H9 (cell line): Measurements from ENCODE around the gene MICAL2. TPM values are rescaled to one million over a fixed set of nuclear protein-coding genes. Genes with fewer than 3 reads are reported as not detected.

Source experiments
- DNase-seq: peaks from one replicate; pipeline ENCODE4 v3.0.0-alpha.2; 2017
- H2AFZ ChIP-seq: one replicate; pipeline ENCODE4 v1.6.1; 2013; ENCODE audit warnings: mild to moderate bottlenecking, low read length, control low read depth, moderate library complexity
- H2AK5ac ChIP-seq: 2 replicates; pipeline ENCODE4 v1.6.1; 2013; ENCODE audit warnings: low read length, control low read depth, mixed read lengths; ENCODE audit not compliant: insufficient read length
- H2BK120ac ChIP-seq: one replicate; pipeline ENCODE4 v1.6.1; 2013; ENCODE audit warnings: low read depth, mild to moderate bottlenecking, low read length, control low read depth, inconsistent platforms; ENCODE audit not compliant: poor library complexity, severe bottlenecking
- H2BK12ac ChIP-seq: 2 replicates; pipeline ENCODE4 v1.6.1; 2013; ENCODE audit warnings: low read length, control low read depth, mixed read lengths, low read depth; ENCODE audit not compliant: insufficient read length
- H2BK15ac ChIP-seq: 2 replicates; pipeline ENCODE4 v1.6.1; 2013; ENCODE audit warnings: low read depth, low read length, control low read depth
- H2BK20ac ChIP-seq: one replicate; pipeline ENCODE4 v1.6.1; 2013; ENCODE audit warnings: low read depth, mild to moderate bottlenecking, low read length, control low read depth, inconsistent platforms; ENCODE audit not compliant: poor library complexity, severe bottlenecking
- H2BK5ac ChIP-seq: 2 replicates; pipeline ENCODE4 v1.6.1; 2013; ENCODE audit warnings: low read length, control low read depth, mixed read lengths; ENCODE audit not compliant: insufficient read length
- H3K14ac ChIP-seq: 2 replicates; pipeline ENCODE4 v1.6.1; 2013; ENCODE audit warnings: low read length, control low read depth; ENCODE audit not compliant: insufficient read depth
- H3K18ac ChIP-seq: 2 replicates; pipeline ENCODE4 v1.6.1; 2013; ENCODE audit warnings: low read depth, mild to moderate bottlenecking, mixed read lengths, low read length, control low read depth; ENCODE audit not compliant: insufficient read length
- H3K23ac ChIP-seq: 2 replicates; pipeline ENCODE4 v1.6.1; 2013; ENCODE audit warnings: low read length, control low read depth, mixed read lengths, low read depth; ENCODE audit not compliant: insufficient read length
- H3K23me2 ChIP-seq: 2 replicates; pipeline ENCODE4 v1.6.1; 2013; ENCODE audit warnings: low read depth, mild to moderate bottlenecking, mixed read lengths, low read length, control low read depth; ENCODE audit not compliant: insufficient read length, poor library complexity, severe bottlenecking
- H3K27ac ChIP-seq: 2 replicates; pipeline ENCODE4 v1.5.1; 2013; ENCODE audit warnings: low read length, control low read depth, mixed read lengths, low read depth; ENCODE audit not compliant: insufficient read length
- H3K27me3 ChIP-seq: 2 replicates; pipeline ENCODE4 v1.6.1; 2013; ENCODE audit warnings: low read length, control low read depth, inconsistent platforms; ENCODE audit not compliant: insufficient read depth
- H3K4ac ChIP-seq: 2 replicates; pipeline ENCODE4 v1.6.1; 2013; ENCODE audit warnings: low read depth, mild to moderate bottlenecking, control low read depth, inconsistent platforms, low read length, moderate library complexity
- H3K4me1 ChIP-seq: 2 replicates; pipeline ENCODE4 v1.6.1; 2013; ENCODE audit warnings: low read length, control low read depth, inconsistent platforms; ENCODE audit not compliant: insufficient read depth
- H3K4me2 ChIP-seq: 2 replicates; pipeline ENCODE4 v1.6.1; 2013; ENCODE audit warnings: low read length, control low read depth, mixed read lengths; ENCODE audit not compliant: insufficient read length, insufficient read depth
- H3K56ac ChIP-seq: 2 replicates; pipeline ENCODE4 v1.6.1; 2013; ENCODE audit warnings: low read depth, mild to moderate bottlenecking, mixed read lengths, low read length, control low read depth; ENCODE audit not compliant: insufficient read length
- H3K79me1 ChIP-seq: 2 replicates; pipeline ENCODE4 v1.6.1; 2013; ENCODE audit warnings: low read depth, mild to moderate bottlenecking, moderate library complexity, low read length, control low read depth, inconsistent platforms; ENCODE audit not compliant: insufficient read depth, poor library complexity, severe bottlenecking
- H3K79me2 ChIP-seq: 2 replicates; pipeline ENCODE4 v1.6.1; 2013; ENCODE audit warnings: low read length, control low read depth, inconsistent platforms; ENCODE audit not compliant: insufficient read depth
- H3K9ac ChIP-seq: 2 replicates; pipeline ENCODE4 v1.6.1; 2013; ENCODE audit warnings: low read length, control low read depth, mixed read lengths; ENCODE audit not compliant: insufficient read length; ENCODE audit errors: extremely low read depth
- H3K9me3 ChIP-seq: one replicate; pipeline ENCODE4 v1.6.1; 2013; ENCODE audit warnings: low read depth, low read length, inconsistent platforms; ENCODE audit not compliant: control insufficient read depth
- H3T11ph ChIP-seq: one replicate; pipeline ENCODE4 v1.6.1; 2013; ENCODE audit warnings: mild to moderate bottlenecking, low read length, control low read depth, inconsistent platforms
- H4K20me1 ChIP-seq: one replicate; pipeline ENCODE4 v1.6.1; 2013; ENCODE audit not compliant: control insufficient read depth, insufficient read length, insufficient read depth
- H4K5ac ChIP-seq: 2 replicates; pipeline ENCODE4 v1.6.1; 2013; ENCODE audit warnings: low read depth, mild to moderate bottlenecking, mixed read lengths, low read length, control low read depth; ENCODE audit not compliant: insufficient read length
- H4K8ac ChIP-seq: replicated peaks from 2 replicates; pipeline ENCODE4 v1.6.1; 2013; ENCODE audit warnings: low read length, control low read depth, mixed read lengths, low read depth; ENCODE audit not compliant: insufficient read length
- H4K91ac ChIP-seq: 2 replicates; pipeline ENCODE4 v1.6.1; 2013; ENCODE audit warnings: low read depth, mild to moderate bottlenecking, moderate library complexity, mixed read lengths, low read length, control low read depth; ENCODE audit not compliant: insufficient read length
- H3K27ac Mint-ChIP-seq, 3 experiments: 2 replicates in 2 of 3; 3 replicates in 1 of 3; pipeline ENCODE4 v1.8.0; 2020 to 2021; ENCODE audit warnings: mixed read lengths in 3 of 3, mild to moderate bottlenecking in 1 of 3, moderate library complexity in 1 of 3
- H3K27me3 Mint-ChIP-seq: 2 replicates; pipeline ENCODE4 v1.8.0; 2021; ENCODE audit warnings: low read depth, mild to moderate bottlenecking, moderate library complexity, mixed read lengths
- H3K36me3 Mint-ChIP-seq, 3 experiments: 2 replicates in 2 of 3; 3 replicates in 1 of 3; pipeline ENCODE4 v1.8.0; 2020 to 2021; ENCODE audit warnings: low read depth in 3 of 3, mixed read lengths in 3 of 3; ENCODE audit not compliant: insufficient read depth in 1 of 3
- H3K4me1 Mint-ChIP-seq, 2 experiments: 2 replicates each; pipeline ENCODE4 v1.8.0; 2020; ENCODE audit warnings: mixed read lengths in 2 of 2
- H3K4me3 Mint-ChIP-seq, 2 experiments: 2 replicates in 1 of 2; 3 replicates in 1 of 2; pipeline ENCODE4 v1.8.0; 2020 to 2021; ENCODE audit warnings: mild to moderate bottlenecking in 2 of 2, mixed read lengths in 2 of 2, moderate library complexity in 1 of 2
- H3K9me3 Mint-ChIP-seq, 2 experiments: 2 replicates in 1 of 2; 3 replicates in 1 of 2; pipeline ENCODE4 v1.8.0; 2020; ENCODE audit warnings: mild to moderate bottlenecking in 2 of 2, mixed read lengths in 2 of 2, moderate library complexity in 1 of 2
- CTCF ChIP-seq: fragments of 200-600 bp; sonication (generic); conservative IDR thresholded peaks from 3 replicates; pipeline ENCODE4 v1.8.0; 2021; ENCODE audit warnings: antibody characterized with exemption, mild to moderate bottlenecking
- WGBS: extraction: QIAGEN DNeasy Blood & Tissue Kit; methylation state at CpG from one replicate; pipeline ENCODE4 v1.1.7; 2013; ENCODE audit warnings: missing lambda C conversion rate, low lambda C conversion rate, mixed read lengths; ENCODE audit not compliant: insufficient read length; ENCODE audit errors: extremely low coverage; 5-methylcytosine and 5-hydroxymethylcytosine counted together
- total RNA-seq: library from RNA; stranded (reverse); gene quantifications from 2 replicates; pipeline ENCODE4 v1.2.1, GENCODE V29; 2021

MICAL2 gene
- total RNA-seq, 1 experiment from 2014 or later, result 4.7 TPM

- no peak overlapping the region for H3K27ac Mint-ChIP-seq
- H3K4ac ChIP-seq, result no peak overlapping the region
- no peaks in the 10 kb centered on the region for H3K23me2 ChIP-seq
- no peak overlapping the region for H2BK120ac ChIP-seq
- H4K5ac ChIP-seq, result no peak overlapping the region
- H3K9me3 ChIP-seq, result no peaks in the 10 kb centered on the region
- no peak overlapping the region for H3K56ac ChIP-seq
- no peak for TF ChIP-seq CTCF
- no CpG with 5 or more reads among the region's 12 CpGs for WGBS
- no peaks in the 10 kb centered on the region for H3K79me2 ChIP-seq
- no peak overlapping the region for H3T11ph ChIP-seq
- H3K9me3 Mint-ChIP-seq, result peaks cover 4% of the 10 kb centered on the region in 2 experiments; a peak in 2 of 5 replicates
- H2BK5ac ChIP-seq, result no peak overlapping the region
- H2BK20ac ChIP-seq, result no peak overlapping the region
- peaks cover 19 to 21% of the 10 kb centered on the region in 2 experiments for H3K4me1 Mint-ChIP-seq
- H2BK15ac ChIP-seq, result no peak overlapping the region
- H3K27me3 ChIP-seq, result no peaks in the 10 kb centered on the region
- H3K4me2 ChIP-seq, result no peak overlapping the region
- H3K79me1 ChIP-seq, result no peaks in the 10 kb centered on the region
- no peaks in the 10 kb centered on the region for H4K20me1 ChIP-seq
- no peak overlapping the region for H2AFZ ChIP-seq
- H3K23ac ChIP-seq, result no peak overlapping the region
- no peak overlapping the region for H3K18ac ChIP-seq
- H3K14ac ChIP-seq, result no peak overlapping the region; the same call in 1 of the 2 replicates
- H3K9ac ChIP-seq, result no peak overlapping the region
- no peak overlapping the region for H4K8ac ChIP-seq
- no peaks in the 10 kb centered on the region; the same call in 1 of the 2 replicates for H3K4me1 ChIP-seq
- H3K27me3 Mint-ChIP-seq, result peaks cover 4% of the 10 kb centered on the region
- no peak overlapping the region for H2BK12ac ChIP-seq
- H3K4me3 Mint-ChIP-seq, result no peak overlapping the region
- no peak overlapping the region for H2AK5ac ChIP-seq
- H4K91ac ChIP-seq, result no peak overlapping the region
- no peak for DNase-seq
- no peak overlapping the region for H3K27ac ChIP-seq
- H3K36me3 Mint-ChIP-seq, result no peaks in the 10 kb centered on the region; a peak in 3 of 7 replicates
Measured at GRCh38 chr11:12069066-12069676, 41.2 kb upstream of the MICAL2 start.
